Gastroesophageal sphincter (tissue), 4 donors: ENCODE results near the gene HTR3B. TPM values are rescaled to one million over a fixed set of nuclear protein-coding genes. Genes with fewer than 3 reads are reported as not detected.

Experiments used
- ATAC-seq: fragments of 150-250 bp; one replicate; pipeline ENCODE4 v1.9.1; 2016; ENCODE audit warnings: mild to moderate bottlenecking, moderate library complexity
- H3K27ac ChIP-seq, 4 donors: fragments of 200-600 bp; sonication (generic) in 3 of 4; 1 replicate in 3 of 4; 2 replicates in 1 of 4; pipeline ENCODE4 v1.5.1; 2016 to 2019
- H3K27me3 ChIP-seq: fragments of 200-600 bp; sonication (generic); one replicate; pipeline ENCODE4 v1.5.1; 2019
- H3K36me3 ChIP-seq, 2 donors: fragments of 200-600 bp; sonication (generic); one replicate each; pipeline ENCODE4 v1.5.1; 2019; ENCODE audit warnings: control low read depth in 1 of 2
- H3K4me1 ChIP-seq, 3 donors: fragments of 200-600 bp; sonication (generic); 1 replicate in 2 of 3; 2 replicates in 1 of 3; pipeline ENCODE4 v1.5.1; 2016 to 2019; ENCODE audit warnings: control low read depth in 2 of 3
- H3K4me3 ChIP-seq, 2 donors: fragments of 200-600 bp; sonication (generic); one replicate each; pipeline ENCODE4 v1.5.1; 2019; ENCODE audit warnings: mild to moderate bottlenecking in 1 of 2, moderate library complexity in 1 of 2
- H3K9me3 ChIP-seq, 3 donors: fragments of 200-600 bp; sonication (generic); one replicate each; pipeline ENCODE4 v1.5.1; 2017 to 2019; ENCODE audit warnings: control low read depth in 2 of 3
- EP300 ChIP-seq: sonication (generic); formaldehyde crosslinking; IDR thresholded peaks from one replicate; pipeline ENCODE4 v1.6.1; 2017; ENCODE audit warnings: antibody characterized with exemption, mild to moderate bottlenecking
- POLR2A ChIP-seq, 2 donors: fragments of 450-650 bp; IDR thresholded peaks; one replicate each; pipeline ENCODE4 v1.6.1; 2017; ENCODE audit warnings: antibody characterized with exemption in 2 of 2, mild to moderate bottlenecking in 2 of 2, moderate library complexity in 1 of 2
- POLR2AphosphoS5 ChIP-seq: sonication (generic); formaldehyde crosslinking; IDR thresholded peaks from one replicate; pipeline ENCODE4 v1.6.1; 2017; ENCODE audit warnings: antibody characterized with exemption
- WGBS, 2 donors: methylation state at CpG; one replicate each; pipeline ENCODE4 v1.1.5; 2018; ENCODE audit warnings: low coverage in 1 of 2; 5-methylcytosine and 5-hydroxymethylcytosine counted together
- total RNA-seq, 4 donors: library from RNA; depleted of rRNA; stranded (reverse); fragments of >200 nt; gene quantifications; one replicate each; pipeline ENCODE4 v1.1.0, GENCODE V29; 2016
- TF ChIP-seq, protein P1 (sequence below), 4 experiments: fragments of 200-600 bp in 2 of 4; fragments of 450-650 bp in 2 of 4; sonication (generic) in 1 of 4; IDR thresholded peaks; one replicate each; pipeline ENCODE4 v1.5.1; 2017 to 2019; ENCODE audit warnings: antibody characterized with exemption in 4 of 4, mild to moderate bottlenecking in 2 of 4, moderate library complexity in 2 of 4

The HTR3B gene
- total RNA-seq, 4 donors from 2014 or later: not detected

DNA sequence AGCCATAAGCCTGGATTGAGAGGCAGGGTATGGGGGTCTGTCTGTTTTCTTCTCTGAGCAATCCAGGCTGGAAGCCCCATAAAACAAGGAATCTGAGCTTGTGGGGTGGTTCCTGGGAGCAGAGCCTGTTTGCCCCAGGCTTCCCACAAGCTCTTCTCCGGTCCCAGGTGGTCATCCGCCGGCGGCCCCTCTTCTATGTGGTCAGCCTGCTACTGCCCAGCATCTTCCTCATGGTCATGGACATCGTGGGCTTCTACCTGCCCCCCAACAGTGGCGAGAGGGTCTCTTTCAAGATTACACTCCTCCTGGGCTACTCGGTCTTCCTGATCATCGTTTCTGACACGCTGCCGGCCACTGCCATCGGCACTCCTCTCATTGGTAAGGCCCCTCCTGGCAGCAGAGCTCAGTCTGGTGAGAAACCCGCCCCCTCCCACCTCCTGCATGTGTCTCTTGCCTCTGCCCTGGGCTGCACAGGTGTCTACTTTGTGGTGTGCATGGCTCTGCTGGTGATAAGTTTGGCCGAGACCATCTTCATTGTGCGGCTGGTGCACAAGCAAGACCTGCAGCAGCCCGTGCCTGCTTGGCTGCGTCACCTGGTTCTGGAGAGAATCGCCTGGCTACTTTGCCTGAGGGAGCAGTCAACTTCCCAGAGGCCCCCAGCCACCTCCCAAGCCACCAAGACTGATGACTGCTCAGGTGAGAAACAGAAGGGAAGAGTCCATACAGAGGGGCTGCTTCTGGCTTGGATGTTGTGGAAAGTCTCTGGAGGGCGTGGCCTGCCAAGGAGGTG, 82.0 kb downstream of the HTR3B start:
- 80 to 88% methylated on average over 1 to 8 of the region's 18 CpGs for WGBS, 2 donors
- H3K4me1 ChIP-seq: no peaks in the 10 kb centered on the region
- no peak for ATAC-seq
- no peak overlapping the region for H3K27ac ChIP-seq
- peaks cover 54% of the 10 kb centered on the region for H3K27me3 ChIP-seq
- no peak overlapping the region for H3K4me3 ChIP-seq
- TF ChIP-seq EP300: no peak
- TF ChIP-seq POLR2A (IDR thresholded peaks at IDR 0.05): no peak
- TF ChIP-seq, protein P1, sequence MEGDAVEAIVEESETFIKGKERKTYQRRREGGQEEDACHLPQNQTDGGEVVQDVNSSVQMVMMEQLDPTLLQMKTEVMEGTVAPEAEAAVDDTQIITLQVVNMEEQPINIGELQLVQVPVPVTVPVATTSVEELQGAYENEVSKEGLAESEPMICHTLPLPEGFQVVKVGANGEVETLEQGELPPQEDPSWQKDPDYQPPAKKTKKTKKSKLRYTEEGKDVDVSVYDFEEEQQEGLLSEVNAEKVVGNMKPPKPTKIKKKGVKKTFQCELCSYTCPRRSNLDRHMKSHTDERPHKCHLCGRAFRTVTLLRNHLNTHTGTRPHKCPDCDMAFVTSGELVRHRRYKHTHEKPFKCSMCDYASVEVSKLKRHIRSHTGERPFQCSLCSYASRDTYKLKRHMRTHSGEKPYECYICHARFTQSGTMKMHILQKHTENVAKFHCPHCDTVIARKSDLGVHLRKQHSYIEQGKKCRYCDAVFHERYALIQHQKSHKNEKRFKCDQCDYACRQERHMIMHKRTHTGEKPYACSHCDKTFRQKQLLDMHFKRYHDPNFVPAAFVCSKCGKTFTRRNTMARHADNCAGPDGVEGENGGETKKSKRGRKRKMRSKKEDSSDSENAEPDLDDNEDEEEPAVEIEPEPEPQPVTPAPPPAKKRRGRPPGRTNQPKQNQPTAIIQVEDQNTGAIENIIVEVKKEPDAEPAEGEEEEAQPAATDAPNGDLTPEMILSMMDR (IDR thresholded peaks at IDR 0.05): no peak
- no peak for TF ChIP-seq POLR2AphosphoS5
- H3K36me3 ChIP-seq: no peaks in the 10 kb centered on the region
- no peaks in the 10 kb centered on the region for H3K9me3 ChIP-seq

DNA sequence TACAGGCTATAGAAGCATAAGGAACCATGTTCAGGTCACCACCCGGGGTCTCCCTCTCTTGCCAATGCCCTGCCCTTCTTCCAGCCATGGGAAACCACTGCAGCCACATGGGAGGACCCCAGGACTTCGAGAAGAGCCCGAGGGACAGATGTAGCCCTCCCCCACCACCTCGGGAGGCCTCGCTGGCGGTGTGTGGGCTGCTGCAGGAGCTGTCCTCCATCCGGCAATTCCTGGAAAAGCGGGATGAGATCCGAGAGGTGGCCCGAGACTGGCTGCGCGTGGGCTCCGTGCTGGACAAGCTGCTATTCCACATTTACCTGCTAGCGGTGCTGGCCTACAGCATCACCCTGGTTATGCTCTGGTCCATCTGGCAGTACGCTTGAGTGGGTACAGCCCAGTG, 84.8 kb downstream of the HTR3B start:
- TF ChIP-seq POLR2AphosphoS5 (no peak), POLR2A (IDR thresholded peaks at IDR 0.05) (no peak), EP300 (no peak)
- H3K4me1 ChIP-seq: no peaks in the 10 kb centered on the region
- H3K4me3 ChIP-seq: no peak overlapping the region
- no peak overlapping the region for H3K27ac ChIP-seq
- ATAC-seq: no peak
- no peaks in the 10 kb centered on the region for H3K36me3 ChIP-seq
- H3K27me3 ChIP-seq: peaks cover 66% of the 10 kb centered on the region
- no peaks in the 10 kb centered on the region for H3K9me3 ChIP-seq
- no CpG with 5 or more reads among the region's 15 CpGs for WGBS, 2 donors

DNA sequence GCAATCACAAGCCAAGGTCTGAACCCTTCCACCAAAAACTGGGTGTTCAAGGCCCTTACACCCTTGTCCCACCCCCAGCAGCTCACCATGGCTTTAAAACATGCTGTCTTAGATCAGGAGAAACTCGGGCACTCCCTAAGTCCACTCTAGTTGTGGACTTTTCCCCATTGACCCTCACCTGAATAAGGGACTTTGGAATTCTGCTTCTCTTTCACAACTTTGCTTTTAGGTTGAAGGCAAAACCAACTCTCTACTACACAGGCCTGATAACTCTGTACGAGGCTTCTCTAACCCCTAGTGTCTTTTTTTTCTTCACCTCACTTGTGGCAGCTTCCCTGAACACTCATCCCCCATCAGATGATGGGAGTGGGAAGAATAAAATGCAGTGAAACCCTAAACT, 85.3 kb downstream of the HTR3B start:
- Histone ChIP-seq H3K4me1 (no peaks in the 10 kb centered on the region), H3K36me3 (no peaks in the 10 kb centered on the region), H3K9me3 (no peaks in the 10 kb centered on the region), H3K27me3 (peaks cover 67% of the 10 kb centered on the region), H3K27ac (no peak overlapping the region), H3K4me3 (no peak overlapping the region)
- TF ChIP-seq POLR2A (IDR thresholded peaks at IDR 0.05) (no peak), EP300 (no peak), POLR2AphosphoS5 (no peak)
- TF ChIP-seq, protein P1 (IDR thresholded peaks at IDR 0.05): no peak
- ATAC-seq: no peak
- 62% methylated on average over 2 of the region's 2 CpGs; no CpG with 5 or more reads in 1 of the 2 donors for WGBS, 2 donors

DNA sequence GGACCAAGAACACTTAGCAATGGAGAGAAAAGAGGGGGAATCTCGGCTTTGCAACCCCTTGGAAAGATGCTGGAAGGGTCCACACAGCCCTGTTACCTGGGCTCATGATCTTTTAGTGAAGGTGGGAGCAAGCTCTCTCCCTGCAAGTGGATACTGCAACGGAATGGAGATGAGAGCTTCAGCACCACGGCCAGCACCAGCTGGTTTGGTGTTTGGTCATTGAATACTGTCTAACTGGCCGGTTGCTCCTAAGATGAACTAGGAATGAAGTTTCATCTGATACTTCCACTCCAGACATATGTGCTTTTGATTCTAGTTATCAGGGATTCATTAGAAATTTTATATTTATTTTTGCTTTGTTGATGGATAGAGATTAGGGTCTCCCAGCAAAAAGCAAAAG, 86.6 kb downstream of the HTR3B start:
- no peaks in the 10 kb centered on the region for H3K4me1 ChIP-seq
- H3K27me3 ChIP-seq: peaks cover 65% of the 10 kb centered on the region
- ATAC-seq: no peak
- WGBS, 2 donors: 0 to 9% methylated on average over 3 to 4 of the region's 4 CpGs
- H3K4me3 ChIP-seq: no peak overlapping the region
- H3K27ac ChIP-seq: no peak overlapping the region
- H3K9me3 ChIP-seq: no peaks in the 10 kb centered on the region
- TF ChIP-seq, protein P1 (IDR thresholded peaks at IDR 0.05): no peak
- TF ChIP-seq POLR2AphosphoS5: no peak
- no peak for TF ChIP-seq EP300
- no peak for TF ChIP-seq POLR2A (IDR thresholded peaks at IDR 0.05)
- H3K36me3 ChIP-seq: no peaks in the 10 kb centered on the region

DNA sequence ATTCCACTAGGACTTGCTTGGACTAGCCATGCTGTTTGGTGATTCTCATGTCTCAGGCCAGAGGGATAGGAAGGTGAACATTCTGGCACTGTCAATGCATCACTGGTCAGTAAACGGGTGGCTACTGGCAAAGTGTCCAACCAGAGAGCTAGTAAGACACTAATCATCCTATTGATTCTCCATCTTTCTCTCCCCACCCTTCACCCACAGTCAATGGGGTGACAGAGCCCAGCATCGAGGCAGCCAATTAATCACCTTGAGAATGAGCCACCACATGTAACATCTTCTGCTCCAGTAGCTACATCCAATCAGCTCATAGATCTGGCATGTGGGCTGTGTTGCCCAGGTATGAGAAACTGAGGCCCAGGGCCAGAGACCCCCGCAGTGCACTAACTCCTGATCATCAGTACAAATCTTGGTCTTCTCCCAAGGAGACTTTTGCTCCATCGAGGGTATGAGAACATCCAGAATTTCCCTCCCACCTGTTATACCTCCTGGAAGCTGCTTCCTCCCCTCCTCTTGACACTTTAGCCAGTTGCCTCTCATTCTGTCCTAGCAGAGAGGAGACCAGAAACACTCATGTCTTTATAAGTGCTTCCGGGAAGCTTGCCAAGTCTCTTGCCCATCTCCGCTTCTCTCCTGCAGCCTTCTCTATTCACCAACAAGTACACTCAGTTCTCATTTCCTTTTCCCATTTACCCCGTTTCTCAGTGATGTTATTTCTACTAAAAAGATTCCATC, 87.3 kb downstream of the HTR3B start:
- TF ChIP-seq, protein P1 (IDR thresholded peaks at IDR 0.05): no peak
- TF ChIP-seq EP300: no peak
- no peak for TF ChIP-seq POLR2AphosphoS5
- TF ChIP-seq POLR2A (IDR thresholded peaks at IDR 0.05): no peak
- no peak overlapping the region for H3K4me3 ChIP-seq
- ATAC-seq: no peak
- peaks cover 58% of the 10 kb centered on the region for H3K27me3 ChIP-seq
- no peak overlapping the region for H3K27ac ChIP-seq
- 65 to 68% methylated on average over 6 to 7 of the region's 7 CpGs for WGBS, 2 donors
- H3K36me3 ChIP-seq: no peaks in the 10 kb centered on the region
- peaks cover 0 to under 1% (median 0%) of the 10 kb centered on the region in 3 donors for H3K4me1 ChIP-seq
- H3K9me3 ChIP-seq: no peaks in the 10 kb centered on the region
